ENCODE data around the gene C9orf43. TPM values are rescaled to one million over a fixed set of nuclear protein-coding genes. Genes with fewer than 3 reads are reported as not detected.

Gene C9orf43
- total and polyA plus RNA-seq, 9 of the 15 experiments (the other 6 are each of a cell fraction or from before 2014, with no cell fraction given), result 0.21 to 0.58 (median 0.33) TPM

- TF ChIP-seq THRA (IDR thresholded peaks at IDR 0.05) (no peak), ZNF274 (IDR thresholded peaks at IDR 0.05; ENCODE audit: borderline replicate concordance, low read depth, low read length) (no peak), EP400 (IDR thresholded peaks at IDR 0.05) (peak; percentile 100), PCBP2 (IDR thresholded peaks at IDR 0.05; ENCODE audit: low read depth, low read length, poor library complexity, severe bottlenecking) (no peak), KDM4B (IDR thresholded peaks at IDR 0.05; ENCODE audit: borderline replicate concordance in 2 of 2, low read depth in 1 of 2) (peak in 1 of 2 experiments; percentile 84; a peak in 1 of 4 replicates), HNRNPLL (IDR thresholded peaks at IDR 0.05; ENCODE audit: low read depth, low read length, poor library complexity, severe bottlenecking) (peak; percentile 90), TBP (optimal IDR thresholded peaks at IDR 0.05; ENCODE audit: low read depth, low read length) (peak; percentile 81), TSC22D4 (tag; IDR thresholded peaks at IDR 0.05) (no peak), TAL1 (IDR thresholded peaks at IDR 0.05) (no peak), RBM34 (IDR thresholded peaks at IDR 0.05; ENCODE audit: borderline replicate concordance, insufficient read depth, low read length) (no peak), ZNF282 (CRISPR knock-in tag; IDR thresholded peaks at IDR 0.05) (0 out of 2 replicates have a peak, but pooled peaks have one; percentile 27), GATA2 (CRISPR knock-in tag; IDR thresholded peaks at IDR 0.05) (no peak), ZNF699 (CRISPR knock-in tag; IDR thresholded peaks at IDR 0.05; ENCODE audit: insufficient replicate concordance) (no peak), NFE2L1 (tag; IDR thresholded peaks at IDR 0.05; ENCODE audit: borderline replicate concordance, low read depth) (no peak), ZNF174 (CRISPR knock-in tag; IDR thresholded peaks at IDR 0.05) (no peak), TARDBP (IDR thresholded peaks at IDR 0.05) (no peak), FOXM1 (IDR thresholded peaks at IDR 0.05; ENCODE audit: low read depth) (peak; percentile 54), FOXM1 (CRISPR knock-in tag; IDR thresholded peaks at IDR 0.05; ENCODE audit: low read depth) (no peak), PKNOX1 (IDR thresholded peaks at IDR 0.05) (peak; percentile 11; the same call in 1 of the 2 replicates), FOXJ3 (CRISPR knock-in tag; IDR thresholded peaks at IDR 0.05) (no peak), POLR2AphosphoS2 (IDR thresholded peaks at IDR 0.05; ENCODE audit: low read length) (no peak), KHSRP (IDR thresholded peaks at IDR 0.05) (no peak), IRF9 (tag; IDR thresholded peaks at IDR 0.05) (no peak), ZNF561 (CRISPR knock-in tag; conservative IDR thresholded peaks at IDR 0.05) (no peak), ZFP30 (CRISPR knock-in tag; IDR thresholded peaks at IDR 0.05; ENCODE audit: borderline replicate concordance) (no peak), ATF4 (CRISPR knock-in tag; IDR thresholded peaks at IDR 0.05) (no peak)
These were observed at the start of gene C9orf43, which contains the start of gene POLE3 (continued) for GRCh38 chr9:113410207-113410864.
